ENCODE measurements around the gene PTTG1.

PTTG1 gene

DNA sequence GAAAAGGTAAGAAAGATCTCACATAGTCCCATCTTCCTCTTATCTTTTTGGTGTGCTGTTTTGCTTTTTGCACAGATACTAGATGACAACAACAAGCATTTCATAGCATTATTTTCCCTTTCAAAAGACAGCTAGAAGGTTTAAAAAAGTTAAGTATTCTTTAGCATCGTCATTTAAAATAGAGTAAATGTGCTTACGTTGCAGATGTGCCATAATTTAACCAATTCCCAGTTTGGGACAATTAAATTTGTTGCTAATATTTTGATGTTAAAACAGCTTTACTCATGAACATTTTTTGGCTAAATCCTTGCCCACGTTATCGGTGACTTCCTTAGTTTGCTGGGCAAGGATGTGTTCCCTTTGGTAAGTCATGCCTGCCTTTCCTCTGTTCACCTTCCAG lies 41.6 kb downstream of the PTTG1 start:
- no peaks in the 10 kb centered on the region for H3K9me3 ChIP-seq
- H3K36me3 ChIP-seq, result no peaks in the 10 kb centered on the region
- H3K4me3 ChIP-seq (ENCODE audit: low read depth, low read length), result no peak overlapping the region
- peaks cover 3% of the 10 kb centered on the region; the same call in 1 of the 2 replicates for H3K27me3 ChIP-seq
- TF ChIP-seq, protein P1, sequence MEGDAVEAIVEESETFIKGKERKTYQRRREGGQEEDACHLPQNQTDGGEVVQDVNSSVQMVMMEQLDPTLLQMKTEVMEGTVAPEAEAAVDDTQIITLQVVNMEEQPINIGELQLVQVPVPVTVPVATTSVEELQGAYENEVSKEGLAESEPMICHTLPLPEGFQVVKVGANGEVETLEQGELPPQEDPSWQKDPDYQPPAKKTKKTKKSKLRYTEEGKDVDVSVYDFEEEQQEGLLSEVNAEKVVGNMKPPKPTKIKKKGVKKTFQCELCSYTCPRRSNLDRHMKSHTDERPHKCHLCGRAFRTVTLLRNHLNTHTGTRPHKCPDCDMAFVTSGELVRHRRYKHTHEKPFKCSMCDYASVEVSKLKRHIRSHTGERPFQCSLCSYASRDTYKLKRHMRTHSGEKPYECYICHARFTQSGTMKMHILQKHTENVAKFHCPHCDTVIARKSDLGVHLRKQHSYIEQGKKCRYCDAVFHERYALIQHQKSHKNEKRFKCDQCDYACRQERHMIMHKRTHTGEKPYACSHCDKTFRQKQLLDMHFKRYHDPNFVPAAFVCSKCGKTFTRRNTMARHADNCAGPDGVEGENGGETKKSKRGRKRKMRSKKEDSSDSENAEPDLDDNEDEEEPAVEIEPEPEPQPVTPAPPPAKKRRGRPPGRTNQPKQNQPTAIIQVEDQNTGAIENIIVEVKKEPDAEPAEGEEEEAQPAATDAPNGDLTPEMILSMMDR (IDR thresholded peaks at IDR 0.05; ENCODE audit: low read depth, low read length), result no peak
- DNase-seq, result no peak
- no peaks in the 10 kb centered on the region for H3K4me1 ChIP-seq

DNA sequence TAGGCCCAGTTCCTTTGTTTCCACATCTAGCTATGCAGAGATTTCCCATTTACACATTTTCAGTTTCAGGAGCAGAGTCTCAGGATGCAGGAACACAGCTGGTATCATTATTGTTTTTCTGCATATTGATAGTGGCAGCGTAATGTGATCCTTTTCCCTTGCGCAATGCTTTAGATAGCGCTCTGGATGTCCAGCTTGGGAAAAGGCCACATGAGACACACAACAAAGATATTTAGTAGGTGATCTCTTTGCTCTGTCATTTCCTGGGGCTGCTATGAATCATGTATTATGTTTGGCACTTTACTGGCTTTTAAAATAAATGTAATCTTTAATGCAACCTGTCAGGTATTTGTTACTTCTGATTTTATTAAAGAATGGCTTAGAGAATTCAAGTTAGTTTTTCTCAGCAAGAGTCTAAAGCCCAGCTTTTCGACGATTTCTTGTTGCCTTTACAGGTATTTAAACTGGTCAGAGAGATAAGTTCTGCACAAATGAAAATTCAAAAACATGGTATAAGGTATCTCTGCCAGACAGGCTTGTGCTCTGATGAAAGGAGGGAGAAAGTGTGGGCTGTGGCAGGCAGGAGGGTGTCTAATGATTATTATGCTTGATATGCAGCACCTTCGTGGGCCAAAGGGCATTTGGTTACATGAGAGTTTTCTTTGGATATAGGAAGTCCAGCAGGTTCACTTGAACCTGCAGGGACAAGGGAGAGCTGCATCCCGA lies 42.2 kb downstream of the PTTG1 start:
- DNase-seq, result no peak
- no peaks in the 10 kb centered on the region for H3K4me1 ChIP-seq
- no peak overlapping the region for H3K4me3 ChIP-seq (ENCODE audit: low read depth, low read length)
- TF ChIP-seq, protein P1 (IDR thresholded peaks at IDR 0.05; ENCODE audit: low read depth, low read length), result no peak
- no peaks in the 10 kb centered on the region for H3K9me3 ChIP-seq
- no peaks in the 10 kb centered on the region for H3K36me3 ChIP-seq
- H3K27me3 ChIP-seq, result peaks cover 3% of the 10 kb centered on the region; the same call in 1 of the 2 replicates

DNA sequence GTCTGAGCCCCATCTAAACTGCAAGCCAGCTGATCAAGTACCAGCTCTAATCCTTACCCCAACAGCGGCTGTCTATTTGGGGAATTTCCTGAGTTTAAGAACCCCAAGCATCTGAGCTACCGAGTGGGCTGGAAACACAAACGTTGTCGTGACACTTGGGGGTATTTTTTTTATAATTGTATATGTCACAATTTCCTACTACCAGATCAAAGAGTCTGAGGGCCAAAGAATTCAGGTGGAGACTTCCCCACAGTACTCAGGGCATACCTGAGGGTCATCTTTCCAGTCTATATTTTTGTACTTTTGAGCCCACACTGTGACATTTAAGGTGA lies 42.8 kb downstream of the PTTG1 start:
- Histone ChIP-seq H3K4me3 (ENCODE audit: low read depth, low read length) (no peak overlapping the region), H3K4me1 (no peaks in the 10 kb centered on the region), H3K36me3 (no peaks in the 10 kb centered on the region), H3K27me3 (peaks cover 2% of the 10 kb centered on the region; the same call in 1 of the 2 replicates), H3K9me3 (no peaks in the 10 kb centered on the region)
- no peak for DNase-seq
- TF ChIP-seq, protein P1 (IDR thresholded peaks at IDR 0.05; ENCODE audit: low read depth, low read length), result no peak

DNA sequence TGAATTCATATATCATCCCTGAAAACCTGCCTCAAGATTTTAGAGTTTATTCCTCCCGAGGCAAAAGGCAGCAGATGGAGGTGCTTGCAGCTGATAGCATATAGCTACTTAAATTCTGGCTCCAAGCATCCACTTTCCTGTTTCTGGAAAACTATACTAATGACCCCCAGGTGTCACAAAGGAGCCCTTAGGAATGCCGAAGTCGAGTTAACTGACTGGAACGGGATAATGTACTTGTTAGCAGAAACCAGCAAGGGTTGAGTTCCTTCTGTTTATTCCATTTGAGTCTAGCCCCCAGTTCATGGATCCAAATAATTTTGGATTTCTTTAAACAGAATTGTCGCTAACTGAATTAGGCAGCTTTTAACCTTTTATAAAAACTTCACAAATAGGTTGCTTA lies 44.5 kb downstream of the PTTG1 start:
- Histone ChIP-seq H3K36me3 (no peaks in the 10 kb centered on the region), H3K4me3 (ENCODE audit: low read depth, low read length) (no peak overlapping the region), H3K4me1 (no peaks in the 10 kb centered on the region), H3K27me3 (no peaks in the 10 kb centered on the region), H3K9me3 (no peaks in the 10 kb centered on the region)
- no peak for DNase-seq
- TF ChIP-seq, protein P1 (IDR thresholded peaks at IDR 0.05; ENCODE audit: low read depth, low read length), result no peak

DNA sequence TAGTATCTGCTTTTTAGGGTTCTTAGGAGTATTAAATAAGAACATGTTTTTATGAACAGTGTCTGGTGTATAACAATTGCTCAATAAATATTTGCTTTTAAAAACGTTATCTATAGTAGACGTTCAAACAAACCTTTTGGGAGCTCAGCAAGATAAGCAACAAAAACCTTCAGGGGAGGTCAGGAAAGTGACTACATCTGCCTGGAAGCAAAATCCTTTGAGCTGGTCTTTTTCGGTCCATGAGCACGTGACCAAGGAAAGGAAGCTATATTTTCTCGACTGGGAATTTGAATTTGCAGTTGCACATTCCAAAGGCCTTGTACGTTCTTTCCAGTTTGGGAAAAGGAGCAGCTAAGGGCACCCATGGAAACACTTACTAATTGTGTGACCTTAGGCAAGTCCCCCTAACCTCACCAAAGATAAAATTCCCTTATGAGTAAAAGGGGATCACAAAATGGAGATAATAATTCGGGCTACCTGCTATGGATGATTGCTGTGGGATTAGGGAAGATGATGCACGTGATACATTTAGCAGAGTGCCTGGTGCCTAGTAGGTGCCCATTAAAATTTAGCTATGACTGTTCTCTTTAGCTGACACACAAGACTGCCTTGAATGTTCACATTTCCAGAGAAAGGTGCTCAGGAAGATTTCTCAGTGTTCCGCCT lies 45.4 kb downstream of the PTTG1 start:
- Histone ChIP-seq H3K4me3 (ENCODE audit: low read depth, low read length) (no peak overlapping the region), H3K9me3 (no peaks in the 10 kb centered on the region), H3K4me1 (no peaks in the 10 kb centered on the region), H3K36me3 (no peaks in the 10 kb centered on the region), H3K27me3 (no peaks in the 10 kb centered on the region)
- TF ChIP-seq, protein P1 (IDR thresholded peaks at IDR 0.05; ENCODE audit: low read depth, low read length), result no peak
- no peak for DNase-seq
